ENCODE measurements around the gene ASB5. TPM values are rescaled to one million over a fixed set of nuclear protein-coding genes. Genes with fewer than 3 reads are reported as not detected.
A peak's percentile ranks its signal among the peaks of the same experiment; 100 is the strongest.
"Not testable (repeated sequence)": the region's sequence is repeated elsewhere in the genome, so short reads cannot be mapped to it uniquely, and the experiment has no call there.

The ASB5 gene
- total RNA-seq, 1 donor from 2014 or later, result not detected

- no peak for ATAC-seq
- DNase-seq (ENCODE audit: low spot score), result no peak
These were observed 42.3 kb downstream of the ASB5 start for GRCh38 chr4:176226736-176227135.

DNA sequence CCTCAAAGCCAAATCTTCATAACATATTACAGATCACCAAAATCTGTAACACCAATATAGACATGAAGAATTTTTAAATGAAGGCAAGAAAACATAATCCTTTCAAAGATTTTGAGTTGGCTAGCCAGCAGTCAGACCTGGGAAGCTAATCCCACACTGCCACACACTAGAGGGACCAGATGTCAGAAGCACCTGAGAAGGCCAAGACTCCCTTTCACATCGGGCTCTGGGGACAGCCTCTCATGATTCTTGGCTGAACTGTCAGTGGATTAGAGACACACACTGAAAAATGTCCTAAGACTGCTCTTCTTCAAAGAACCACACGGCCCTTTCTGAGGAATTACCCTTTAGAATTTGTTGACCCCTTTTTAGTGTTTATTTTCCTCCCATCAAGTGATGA lies 45.5 kb downstream of the ASB5 start:
- ATAC-seq (no peak), DNase-seq (ENCODE audit: low spot score) (no peak)

GRCh38 chr4:176222149-176222548 lies 46.9 kb downstream of the ASB5 start:
- no peak for ATAC-seq
- DNase-seq (ENCODE audit: low spot score), result no peak

DNA sequence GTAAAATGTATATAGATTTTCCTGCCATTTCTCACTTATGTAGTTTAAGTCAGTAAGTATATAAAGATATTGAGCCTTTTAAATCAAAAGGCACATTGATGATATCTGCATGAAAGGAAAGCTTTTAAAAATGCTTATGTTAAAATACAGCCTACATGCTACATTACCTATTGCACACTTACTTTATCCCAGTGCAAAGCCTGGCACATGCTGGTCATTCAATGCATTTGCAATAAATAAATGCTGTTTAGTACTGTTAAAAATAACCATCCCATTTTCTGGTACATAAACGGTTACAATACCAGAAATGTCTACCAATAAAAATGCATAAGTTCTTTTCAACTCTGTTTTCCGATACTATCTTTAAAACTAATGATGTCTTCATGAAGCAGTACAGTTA lies 51.5 kb downstream of the ASB5 start:
- ATAC-seq (no peak), DNase-seq (ENCODE audit: low spot score) (no peak)

GRCh38 chr4:176212351-176212750 lies 56.7 kb downstream of the ASB5 start:
- not testable (repeated sequence) for DNase-seq (ENCODE audit: low spot score); ATAC-seq

DNA sequence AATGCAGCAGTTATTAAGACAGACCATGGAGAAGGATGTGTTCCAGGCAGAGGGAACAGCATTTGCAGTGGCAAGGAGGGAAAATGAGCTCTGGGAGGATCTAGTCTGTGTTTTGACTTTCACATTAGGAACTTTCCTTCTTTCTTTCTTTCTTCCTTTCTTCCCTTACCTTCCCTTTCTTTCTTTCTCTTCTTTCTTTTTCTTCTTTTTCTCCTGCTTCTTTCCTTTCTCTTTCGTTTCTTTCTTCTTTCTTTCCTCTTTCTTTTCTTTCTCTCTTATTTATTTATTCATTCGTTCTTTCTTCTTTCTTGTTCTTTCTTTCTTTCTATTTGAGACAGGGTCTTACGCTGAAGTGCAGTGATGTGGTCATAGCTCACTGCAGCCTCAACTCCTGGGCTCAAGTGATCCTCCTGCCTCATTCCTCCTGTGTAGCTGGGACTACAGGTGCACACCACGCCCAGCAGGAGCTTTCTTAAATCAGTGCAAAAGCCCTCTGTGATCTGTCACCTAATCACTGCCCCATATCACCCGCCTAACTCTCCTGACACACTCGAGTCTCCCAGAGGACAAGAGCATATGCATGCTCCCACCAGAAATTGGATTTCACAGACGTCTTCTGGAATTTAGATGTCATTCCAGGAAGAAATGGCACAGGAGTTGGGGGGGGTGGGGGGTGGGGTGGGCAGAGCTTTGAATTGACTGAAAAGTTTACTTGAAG lies 58.3 kb downstream of the ASB5 start:
- DNase-seq (ENCODE audit: low spot score) (no peak), ATAC-seq (no peak)

DNA sequence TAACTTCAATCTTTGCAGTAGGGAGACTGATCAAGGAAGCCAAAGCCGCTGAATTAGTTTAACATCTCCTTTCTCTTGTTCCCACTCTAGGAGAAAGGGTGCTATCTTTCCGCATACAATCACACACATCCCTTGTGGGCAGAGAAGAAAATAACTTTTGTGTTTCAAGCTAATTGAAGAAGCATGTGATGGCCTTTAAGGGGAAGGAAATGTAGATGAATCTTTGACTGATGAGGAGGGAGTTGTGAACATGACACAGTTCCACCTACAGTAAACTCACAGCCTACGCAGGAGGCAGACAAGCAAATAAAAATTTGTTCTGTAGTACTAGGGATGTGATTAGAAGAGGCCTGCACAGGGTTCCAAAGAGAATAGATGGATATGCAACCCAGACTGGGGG lies 58.9 kb downstream of the ASB5 start:
- ATAC-seq (no peak), DNase-seq (ENCODE audit: low spot score) (no peak)

DNA sequence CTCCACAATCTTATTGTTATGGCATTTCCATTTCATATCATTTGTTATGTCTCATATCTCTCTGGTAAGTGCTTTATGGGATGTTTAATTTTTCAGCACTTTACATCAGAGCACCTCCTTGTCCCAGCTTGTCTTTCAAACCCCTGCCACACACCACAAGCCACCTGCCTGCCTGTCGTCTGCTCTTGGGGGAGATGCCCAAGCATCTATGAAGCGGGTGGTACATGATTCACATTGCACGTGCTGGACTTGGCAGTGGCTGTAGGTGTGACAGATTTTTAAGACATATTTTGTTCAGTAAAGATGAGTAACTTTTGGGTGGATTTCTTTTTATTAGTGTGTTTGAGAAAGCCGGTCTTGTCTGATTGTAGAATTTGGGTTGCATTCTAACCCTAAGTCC lies 59.5 kb downstream of the ASB5 start:
- DNase-seq (ENCODE audit: low spot score) (no peak), ATAC-seq (no peak)

DNA sequence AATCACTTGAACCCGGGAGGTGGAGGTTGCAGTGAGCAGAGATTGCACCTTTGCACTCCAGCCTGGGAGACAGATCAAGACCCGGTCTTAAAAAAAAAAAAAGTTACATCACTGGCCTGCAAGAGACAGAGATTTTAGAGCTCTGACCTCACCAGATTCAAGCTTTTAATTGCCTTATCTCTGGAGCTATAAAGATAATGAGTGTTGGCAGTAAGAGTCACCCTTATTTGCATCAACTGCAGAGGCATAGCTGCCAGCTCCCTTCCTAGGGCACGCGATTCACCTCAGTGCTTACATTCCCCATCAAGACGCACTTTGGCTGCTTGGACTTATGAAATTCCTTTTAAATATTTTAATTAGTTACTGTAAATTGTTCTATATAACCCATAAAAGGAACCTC lies 61.2 kb downstream of the ASB5 start:
- DNase-seq (ENCODE audit: low spot score), result no peak
- ATAC-seq, result no peak

DNA sequence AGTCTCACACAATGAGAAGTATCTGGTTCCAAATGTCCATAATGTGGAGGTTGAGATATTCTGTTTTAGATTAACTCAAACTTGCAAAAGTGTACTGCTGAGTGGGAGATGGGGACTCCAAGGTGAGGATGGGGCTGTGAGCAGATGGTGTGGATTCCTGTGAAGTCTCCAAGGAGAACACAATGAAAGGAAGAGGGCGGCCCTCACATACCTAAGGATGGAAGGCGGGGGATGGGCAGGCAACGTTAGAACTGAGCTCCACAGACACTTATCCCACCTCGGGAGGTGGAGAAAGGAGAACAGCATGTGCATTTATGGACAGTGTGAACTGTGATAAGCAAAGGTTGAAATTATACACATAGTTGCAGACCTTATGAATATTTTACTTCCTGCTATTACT lies 63.7 kb downstream of the ASB5 start:
- no peak for ATAC-seq
- no peak for DNase-seq (ENCODE audit: low spot score)

GRCh38 chr4:176198316-176198903 lies 70.6 kb downstream of the ASB5 start:
- DNase-seq (ENCODE audit: low spot score), result no peak
- ATAC-seq, result no peak

DNA sequence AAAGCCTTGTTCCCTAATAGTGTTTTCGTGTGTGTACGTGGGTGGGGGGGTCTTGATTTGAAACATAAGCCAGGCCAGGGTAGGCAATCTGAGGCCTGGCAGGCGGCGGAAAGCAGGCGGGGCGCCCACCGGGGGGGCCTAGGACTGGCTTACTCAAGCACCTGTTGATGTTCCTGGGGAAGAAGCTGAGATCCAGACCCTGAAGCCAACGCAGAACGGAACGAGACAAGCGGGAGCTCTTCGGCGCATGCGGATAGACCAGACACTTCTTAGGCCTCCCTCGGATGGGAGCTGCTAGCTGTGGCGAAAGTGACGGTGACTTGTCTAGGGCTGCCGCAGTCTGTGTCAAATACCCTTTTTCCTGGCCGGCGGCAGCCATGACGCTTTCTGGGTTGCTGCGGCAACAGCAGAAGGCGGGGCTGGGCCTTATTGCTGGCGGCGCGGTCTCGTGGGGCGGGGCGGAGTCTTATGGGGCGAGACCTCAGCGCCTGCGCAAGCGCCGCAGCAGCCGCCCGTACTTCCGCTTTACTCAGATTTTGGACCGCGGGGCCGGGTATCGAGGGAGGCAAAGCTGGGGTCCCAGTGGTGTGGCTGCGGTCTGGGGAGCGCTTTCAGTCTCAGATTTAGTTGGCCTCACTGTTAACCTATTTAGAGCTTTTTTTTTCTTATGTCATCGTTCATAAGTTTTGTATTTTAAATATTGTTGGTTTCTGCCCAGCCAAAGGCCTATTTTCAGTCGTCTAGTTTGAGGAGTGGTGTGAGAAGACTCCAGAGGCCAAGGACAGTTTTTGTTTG lies 73.6 kb downstream of the ASB5 start, which contains the start of gene SPATA4:
Gene SPATA4, minus strand, starts transcription at position 402 of the 795 bp plus-strand sequence. Its CDS starts 23 bp downstream, at position 379.
- DNase-seq (ENCODE audit: low spot score), result peak; percentile 94
- peak; percentile 100 for ATAC-seq

DNA sequence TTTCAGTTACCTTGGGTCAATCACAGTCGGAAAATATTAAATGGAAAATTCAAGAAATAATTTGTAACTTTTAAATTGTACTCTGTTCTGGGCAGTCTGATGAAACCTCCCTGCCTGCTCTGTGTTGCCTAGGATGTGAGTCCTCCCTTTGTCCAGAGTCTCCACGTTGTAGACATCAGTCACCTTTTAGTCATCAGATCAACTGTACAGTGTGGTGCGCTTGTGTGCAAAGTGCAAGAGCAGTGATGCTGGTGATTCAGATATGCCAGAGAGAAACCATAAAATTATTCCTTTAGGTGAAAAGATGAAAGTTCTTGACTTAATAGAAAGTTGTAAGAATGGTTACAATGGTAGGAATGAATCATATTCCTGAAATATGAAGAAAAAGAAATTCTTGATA lies 75.1 kb downstream of the ASB5 start:
- no peak for ATAC-seq
- DNase-seq (ENCODE audit: low spot score), result no peak

GRCh38 chr4:176193126-176193525 lies 75.9 kb downstream of the ASB5 start:
- ATAC-seq, result no peak
- DNase-seq (ENCODE audit: low spot score), result no peak

GRCh38 chr4:176191974-176192373 lies 77.0 kb downstream of the ASB5 start:
- DNase-seq (ENCODE audit: low spot score), result no peak
- no peak for ATAC-seq

GRCh38 chr4:176189891-176190795 lies 78.9 kb downstream of the ASB5 start:
- ATAC-seq (no peak), DNase-seq (ENCODE audit: low spot score) (no peak)

- DNase-seq (ENCODE audit: low spot score), result no peak
- no peak for ATAC-seq
These were observed 80.4 kb downstream of the ASB5 start for GRCh38 chr4:176188654-176189053.

DNA sequence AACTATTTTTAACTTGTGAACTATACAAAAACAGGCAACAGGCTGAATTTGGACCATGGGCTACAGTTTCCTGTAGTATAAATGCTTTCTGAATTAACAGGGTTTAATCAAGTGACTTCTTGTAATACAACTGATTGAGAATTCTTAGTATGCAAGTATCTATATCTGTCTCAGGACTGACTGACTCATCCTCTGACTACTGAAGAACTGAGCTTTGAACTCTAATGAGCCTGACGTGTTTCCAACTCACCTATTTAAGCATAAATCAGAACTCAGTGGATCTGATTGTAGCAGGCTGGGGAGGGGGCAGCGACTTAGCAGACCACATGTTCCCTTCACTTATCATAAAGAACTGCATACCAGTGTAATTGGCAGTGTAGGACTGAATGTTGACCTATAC lies 81.4 kb downstream of the ASB5 start:
- no peak for DNase-seq (ENCODE audit: low spot score)
- ATAC-seq, result no peak

DNA sequence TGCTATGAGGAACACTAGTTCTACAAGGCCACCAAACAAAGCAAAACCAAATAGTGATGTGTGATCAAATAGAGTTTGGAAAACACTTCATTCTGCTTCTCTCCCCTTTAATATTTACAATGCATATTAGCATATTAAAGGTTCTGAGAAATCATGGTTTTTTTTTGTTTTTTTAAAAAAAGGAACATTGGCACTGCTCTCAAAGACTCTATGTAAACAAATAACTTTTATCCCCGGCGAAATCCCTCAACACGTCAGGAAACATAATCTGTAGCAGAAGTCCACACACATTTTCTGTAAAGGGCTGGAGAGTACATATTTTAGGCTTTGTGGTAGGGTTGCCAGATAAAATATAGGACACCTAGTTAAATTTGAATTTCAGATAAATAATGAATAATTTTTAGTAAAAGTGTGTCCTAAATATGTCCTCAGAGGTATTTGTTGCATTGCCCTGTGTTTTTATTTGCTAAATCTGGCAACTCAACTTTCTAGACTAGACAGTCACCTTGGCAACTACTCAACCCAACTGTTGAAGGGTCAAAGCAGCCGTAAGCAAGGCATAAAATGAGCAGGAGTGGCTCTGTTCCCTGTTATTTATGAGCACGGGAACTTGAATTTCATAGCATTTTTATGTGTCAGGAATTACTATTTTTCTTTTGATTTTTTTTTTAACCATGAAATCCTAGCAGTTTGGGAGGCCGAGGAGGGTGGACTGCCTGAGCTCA lies 82.2 kb downstream of the ASB5 start:
- DNase-seq (ENCODE audit: low spot score) (no peak), ATAC-seq (no peak)

DNA sequence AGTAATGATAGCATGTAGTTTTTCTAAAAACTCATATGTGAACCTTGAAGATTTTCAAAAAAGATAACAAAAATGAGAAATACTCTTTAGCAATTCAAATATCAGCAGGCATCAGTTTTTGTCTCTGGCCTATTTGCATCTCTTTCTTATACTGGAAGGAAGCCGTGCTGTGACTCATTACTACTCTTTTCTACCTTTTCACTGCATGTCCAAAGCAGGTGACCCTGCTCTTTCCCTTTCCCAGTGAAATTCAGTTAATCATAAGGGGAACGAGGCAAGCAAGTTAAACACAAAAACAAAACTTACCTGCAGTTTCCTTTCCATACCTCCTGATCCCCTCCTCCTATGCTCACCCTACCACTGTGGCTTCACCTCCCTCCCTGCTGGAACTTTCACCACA lies 83.0 kb downstream of the ASB5 start:
- DNase-seq (ENCODE audit: low spot score) (no peak), ATAC-seq (no peak)
